Esophagus muscularis mucosa (tissue), 3 donors: Measurements from ENCODE around the gene KLF11.

ENCODE experiments used
- CTCF ChIP-seq, 3 experiments: fragments of 200-600 bp in 2 of 3; fragments of 450-650 bp in 1 of 3; sonication (generic) in 2 of 3; IDR thresholded peaks; one replicate each; pipeline ENCODE4 v1.5.1; 2017 to 2019; ENCODE audit warnings: antibody characterized with exemption in 3 of 3, mild to moderate bottlenecking in 2 of 3, moderate library complexity in 1 of 3
- POLR2A ChIP-seq: fragments of 450-650 bp; IDR thresholded peaks from one replicate; pipeline ENCODE4 v1.6.1; 2017; ENCODE audit warnings: antibody characterized with exemption, moderate library complexity, mild to moderate bottlenecking, low read depth

- TF ChIP-seq CTCF (IDR thresholded peaks at IDR 0.05) (no peak), POLR2A (no peak)
These were observed 22.4 kb downstream of the KLF11 start for GRCh38 chr2:10065773-10066055.
